Measurements from ENCODE around the gene GOLGA6L1.
"Not testable (repeated sequence)": the region's sequence is repeated elsewhere in the genome, so short reads cannot be mapped to it uniquely, and the experiment has no call there.

Gene GOLGA6L1

GRCh38 chr15:23136722-23137121, at the start of gene GOLGA6L1:
TSS of gene GOLGA6L1 (minus strand) at chr15:23136822. CDS start at chr15:23136731, 91 bp downstream.
- FAIRE-seq: not testable (repeated sequence)

DNA sequence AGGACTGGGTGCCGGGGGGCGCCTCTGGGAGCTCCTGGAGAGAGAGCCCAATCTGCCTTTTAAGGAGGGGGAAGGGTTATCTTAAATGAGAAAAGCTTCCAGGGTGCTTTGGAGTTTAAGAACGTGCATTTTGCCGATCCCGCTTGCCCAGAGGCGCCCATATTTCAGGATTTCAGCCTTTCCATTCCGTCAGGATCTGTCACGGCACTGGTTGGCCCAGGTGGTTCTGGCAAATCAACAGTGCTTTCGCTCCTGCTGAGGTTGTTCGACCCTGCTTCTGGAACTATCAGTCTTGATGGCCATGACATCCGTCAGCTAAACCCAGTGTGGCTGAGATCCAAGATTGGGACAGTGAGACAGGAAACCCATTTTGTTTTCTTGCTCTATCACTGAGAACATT, 44.6 kb upstream of the GOLGA6L1 start:
- FAIRE-seq: not testable (repeated sequence)

DNA sequence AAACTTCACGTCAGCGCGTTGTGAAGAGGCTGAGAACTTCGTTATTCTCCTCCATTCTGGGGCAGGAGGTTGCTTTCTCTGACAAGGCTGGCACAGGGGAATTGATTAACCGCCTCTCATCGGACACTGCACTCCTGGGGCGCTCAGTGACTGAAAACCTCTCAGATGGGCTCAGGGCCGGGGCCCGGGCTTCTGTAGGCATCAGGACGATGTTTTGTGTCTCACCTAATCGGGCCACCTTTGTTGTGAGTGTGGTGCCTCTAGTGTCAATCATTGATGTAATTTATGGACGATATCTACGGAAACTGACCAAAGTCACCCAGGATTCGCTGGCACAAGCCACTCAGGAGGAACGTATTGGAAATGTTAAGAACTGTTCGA, 43.9 kb upstream of the GOLGA6L1 start:
- FAIRE-seq: not testable (repeated sequence)

GRCh38 chr15:23179768-23180546, 43.3 kb upstream of the GOLGA6L1 start:
- FAIRE-seq: not testable (repeated sequence)

DNA sequence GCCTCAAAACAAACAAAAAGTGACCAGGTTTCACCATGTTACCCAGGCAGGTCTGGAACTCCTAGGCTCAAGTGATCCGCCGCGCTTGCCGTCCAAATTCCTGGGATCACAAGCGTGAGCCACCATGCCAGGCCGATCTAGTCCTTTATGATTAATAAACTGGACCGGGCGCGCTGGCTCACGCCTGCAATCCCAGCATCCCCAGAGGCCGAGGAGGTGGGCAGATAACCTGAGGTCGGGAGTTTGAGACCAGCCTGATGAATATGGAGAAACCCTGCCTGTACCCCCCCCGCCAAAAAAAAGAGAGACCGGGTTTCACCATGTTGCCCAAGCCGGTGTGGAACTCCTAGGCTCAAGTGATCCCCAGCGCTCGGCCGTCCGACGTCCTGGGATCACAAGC, 40.1 kb upstream of the GOLGA6L1 start:
- FAIRE-seq: not testable (repeated sequence)

DNA sequence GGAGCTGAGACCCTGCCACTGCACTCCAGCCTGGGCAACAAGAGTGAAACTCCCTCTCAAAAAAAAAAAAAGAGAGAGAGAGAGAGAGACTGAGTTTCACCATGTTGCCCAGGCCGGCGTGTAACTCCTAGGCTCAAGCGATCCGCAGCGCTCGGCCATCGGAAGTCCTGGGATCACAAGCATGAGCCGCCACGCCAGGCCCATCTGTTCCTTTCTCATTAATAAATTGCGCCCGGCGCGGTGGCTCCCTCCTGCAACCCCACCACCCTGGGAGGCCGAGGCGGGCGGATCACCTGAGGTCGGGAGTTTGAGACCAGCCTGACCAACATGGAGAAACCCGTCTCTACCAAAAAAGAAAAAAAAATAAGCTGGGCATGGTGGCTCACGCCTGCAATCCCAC, 39.0 kb upstream of the GOLGA6L1 start:
- not testable (repeated sequence) for FAIRE-seq

DNA sequence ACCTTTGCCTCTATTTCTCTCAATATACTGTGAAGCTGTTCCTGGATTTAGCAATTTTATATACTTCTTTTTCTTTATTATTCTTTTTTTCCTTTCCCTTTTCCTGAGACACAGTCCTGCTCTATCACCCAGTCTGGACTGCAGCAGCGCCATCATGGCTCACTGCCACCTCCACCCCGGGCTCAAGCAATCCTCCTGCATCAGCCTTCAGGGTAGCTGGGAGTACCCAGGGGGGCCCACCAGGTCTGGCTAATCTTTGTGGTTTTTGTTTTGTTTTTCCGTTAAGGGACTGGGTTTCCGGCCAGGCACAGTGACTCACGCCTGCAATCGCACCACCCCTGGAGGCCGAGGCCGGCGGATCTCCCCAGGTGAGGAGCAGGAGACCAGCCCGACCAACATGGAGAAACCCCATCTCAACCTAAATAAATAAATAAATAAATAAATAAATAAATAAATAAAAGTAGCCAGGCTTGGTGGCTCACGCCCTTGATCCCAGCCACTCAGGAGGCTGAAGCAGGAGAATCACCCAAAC, 38.1 kb upstream of the GOLGA6L1 start:
- not testable (repeated sequence) for FAIRE-seq

- not testable (repeated sequence) for FAIRE-seq
Observed at GRCh38 chr15:23132787-23133186, 3.8 kb downstream of the GOLGA6L1 start.

DNA sequence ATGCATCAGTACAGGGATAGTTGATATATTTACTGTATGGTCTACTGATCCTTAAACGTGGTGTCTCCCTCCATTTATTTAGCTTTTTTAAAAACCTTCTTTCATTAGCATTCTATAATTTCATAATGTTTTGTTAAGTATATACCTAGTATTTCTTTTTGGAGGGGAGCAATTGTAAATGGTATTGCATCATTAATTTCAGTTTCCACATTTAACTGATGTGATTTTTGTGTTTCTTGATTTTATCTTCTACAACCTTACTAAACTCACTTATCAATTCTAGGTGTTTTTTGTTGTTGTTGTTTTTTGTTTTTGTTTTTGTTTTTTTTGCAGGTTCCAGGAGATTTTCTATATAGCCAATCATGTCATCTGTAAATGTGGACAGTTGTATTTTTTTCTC, 18.4 kb downstream of the GOLGA6L1 start:
- FAIRE-seq: no peak

DNA sequence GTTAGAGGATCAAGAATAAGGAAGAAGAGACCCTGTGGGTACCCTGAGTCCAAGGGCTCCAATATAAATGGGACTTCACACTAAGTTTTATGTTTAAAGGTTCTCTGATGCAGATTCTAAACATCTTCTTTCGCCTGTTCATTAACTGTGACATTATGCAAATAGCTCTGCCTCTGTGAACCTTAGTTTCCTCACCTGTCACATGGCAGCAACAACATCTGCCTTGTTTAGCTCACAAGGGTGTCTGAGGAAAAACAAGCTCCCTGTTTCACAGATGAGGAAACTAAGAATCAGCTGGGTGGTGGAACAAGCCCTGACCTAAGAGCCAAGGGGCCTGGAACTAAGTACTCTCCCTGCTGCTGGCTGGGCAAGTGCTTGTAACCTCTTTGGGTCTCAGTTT, 40.8 kb downstream of the GOLGA6L1 start:
- FAIRE-seq: no peak

DNA sequence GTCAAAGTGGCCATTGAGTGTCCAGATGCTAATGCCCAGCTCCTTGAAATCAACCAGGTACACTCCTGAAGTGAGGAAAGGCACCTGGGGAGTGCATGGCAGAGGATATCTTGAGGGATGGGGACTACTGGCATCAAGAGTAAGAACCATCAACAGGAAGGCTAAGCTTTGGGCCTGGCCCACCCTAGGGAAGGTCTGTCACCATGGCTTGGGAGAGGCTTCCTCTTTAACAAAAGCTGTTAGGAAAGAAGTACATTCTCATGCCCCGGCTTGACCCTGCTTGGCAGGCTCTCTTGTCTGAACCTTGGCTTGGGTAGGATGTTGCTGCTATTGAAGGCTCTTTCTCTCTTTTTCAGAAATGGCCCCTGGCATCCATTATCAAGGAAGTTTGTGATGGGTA, 53.5 kb downstream of the GOLGA6L1 start:
- FAIRE-seq: no peak

- not testable (repeated sequence) for FAIRE-seq
Observed at GRCh38 chr15:23081996-23082737, 54.5 kb downstream of the GOLGA6L1 start.

GRCh38 chr15:23081271-23081670, 55.4 kb downstream of the GOLGA6L1 start:
- no peak for FAIRE-seq

DNA sequence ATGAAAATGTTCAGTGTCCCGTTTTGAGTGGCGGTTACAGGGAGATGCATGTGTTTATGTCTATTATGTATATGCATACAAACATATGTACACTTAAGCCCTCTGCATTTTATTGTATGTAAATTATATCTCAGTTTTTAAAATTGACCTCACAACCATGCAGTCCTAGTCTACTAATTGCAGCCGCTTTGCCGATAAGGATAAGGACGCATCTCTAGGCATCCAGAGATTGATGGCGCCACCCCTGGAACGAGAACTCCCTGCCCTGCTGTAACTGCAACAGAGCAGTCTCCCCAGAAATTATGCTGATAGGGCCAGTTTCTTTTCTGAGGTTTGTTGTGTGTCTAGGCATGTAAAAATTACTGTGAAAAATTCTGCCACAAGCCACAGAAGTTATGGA, 56.9 kb downstream of the GOLGA6L1 start:
- no peak for FAIRE-seq

Data from A204.1 (cell line).